Activated CD4-positive, alpha-beta T cell treated with anti-CD3 and anti-CD28 coated beads, Interleukin-2, amount 10 ng/mL, durations not matched to agents 7 days and 5 days (primary cell): ENCODE data around the gene CNOT6. TPM values are rescaled to one million over a fixed set of nuclear protein-coding genes. Genes with fewer than 3 reads are reported as not detected.
"Not testable (repeated sequence)": the region's sequence is repeated elsewhere in the genome, so short reads cannot be mapped to it uniquely, and the experiment has no call there.

Experiments used
- CTCF ChIA-PET: fragments of 350-600 bp; sonication (Branson Sonifier 250); formaldehyde crosslinking; loops from one replicate; lab custom pipeline; 2021; ENCODE audit warnings: antibody characterized with exemption; lab: Charles Lee
- POLR2A ChIA-PET: fragments of 350-600 bp; sonication (Branson Sonifier 250); formaldehyde crosslinking; loops from one replicate; lab custom pipeline; 2021; ENCODE audit warnings: antibody characterized with exemption; lab: Charles Lee
- DNase-seq: peaks from one replicate; pipeline ENCODE4 v3.0.0-alpha.2; 2020
- H3K27ac Mint-ChIP-seq: one replicate; pipeline ENCODE4 v1.8.0; 2021; ENCODE audit warnings: mild to moderate bottlenecking, moderate library complexity, mixed read lengths
- H3K27me3 Mint-ChIP-seq: one replicate; pipeline ENCODE4 v1.8.0; 2021; ENCODE audit warnings: mixed read lengths
- H3K36me3 Mint-ChIP-seq: one replicate; pipeline ENCODE4 v1.8.0; 2021; ENCODE audit warnings: low read depth, mixed read lengths
- H3K4me1 Mint-ChIP-seq: one replicate; pipeline ENCODE4 v1.8.0; 2021; ENCODE audit warnings: mixed read lengths
- H3K4me3 Mint-ChIP-seq: one replicate; pipeline ENCODE4 v1.8.0; 2021; ENCODE audit warnings: mild to moderate bottlenecking, moderate library complexity, mixed read lengths
- H3K9me3 Mint-ChIP-seq: one replicate; pipeline ENCODE4 v1.8.0; 2021; ENCODE audit warnings: mixed read lengths
- total RNA-seq, 2 experiments: library from RNA; stranded (reverse); gene quantifications; one replicate each; pipeline ENCODE4 v1.2.3, GENCODE V29; 2021

The CNOT6 gene
- total RNA-seq, 2 experiments from 2014 or later: 38.3 to 44.8 TPM

- Mint-ChIP-seq H3K27me3 (peaks cover 3% of the 10 kb centered on the region), H3K4me3 (no peak overlapping the region), H3K9me3 (no peaks in the 10 kb centered on the region), H3K36me3 (no peaks in the 10 kb centered on the region), H3K27ac (no peak overlapping the region), H3K4me1 (peaks cover 4% of the 10 kb centered on the region)
- ChIA-PET POLR2A (no interaction called here), CTCF (interaction anchor here (0.6 kb wide), 1 partner anchor 269 kb away, joined by 5 read pairs; no protein-coding TSS in a partner anchor)
- DNase-seq: no peak
These were observed 27.9 kb upstream of the CNOT6 start for GRCh38 chr5:180466316-180466715.

GRCh38 chr5:180467028-180467975 is 26.9 kb upstream of the CNOT6 start:
- H3K9me3 Mint-ChIP-seq: no peaks in the 10 kb centered on the region
- peaks cover 4% of the 10 kb centered on the region for H3K27me3 Mint-ChIP-seq
- H3K4me3 Mint-ChIP-seq: no peak overlapping the region
- ChIA-PET CTCF (interaction anchor here (1.4 kb wide), 1 partner anchor 34 kb away, joined by 3 read pairs; no protein-coding TSS in a partner anchor), POLR2A (no interaction called here)
- no peaks in the 10 kb centered on the region for H3K36me3 Mint-ChIP-seq
- H3K27ac Mint-ChIP-seq: no peak overlapping the region
- no peak for DNase-seq
- peaks cover 4% of the 10 kb centered on the region for H3K4me1 Mint-ChIP-seq

- DNase-seq: no peak
- Mint-ChIP-seq H3K4me1 (peaks cover 4% of the 10 kb centered on the region), H3K36me3 (no peaks in the 10 kb centered on the region), H3K27me3 (peaks cover 4% of the 10 kb centered on the region), H3K27ac (no peak overlapping the region), H3K4me3 (no peak overlapping the region), H3K9me3 (no peaks in the 10 kb centered on the region)
- POLR2A ChIA-PET: no interaction called here
- CTCF ChIA-PET: interaction anchor here (1.4 kb wide), 1 partner anchor 35 kb away, joined by 3 read pairs; no protein-coding TSS in a partner anchor
These were observed 26.0 kb upstream of the CNOT6 start for GRCh38 chr5:180467989-180468731.

- H3K27ac Mint-ChIP-seq: no peak overlapping the region
- no peak overlapping the region for H3K4me3 Mint-ChIP-seq
- CTCF ChIA-PET: interaction anchor here (0.6 kb wide), 1 partner anchor 12 kb away, joined by 4 read pairs; no protein-coding TSS in a partner anchor
- POLR2A ChIA-PET: no interaction called here
- peaks cover 4% of the 10 kb centered on the region for H3K4me1 Mint-ChIP-seq
- DNase-seq: no peak
- no peaks in the 10 kb centered on the region for H3K36me3 Mint-ChIP-seq
- H3K27me3 Mint-ChIP-seq: peaks cover 4% of the 10 kb centered on the region
- H3K9me3 Mint-ChIP-seq: no peaks in the 10 kb centered on the region
These were observed 25.2 kb upstream of the CNOT6 start for GRCh38 chr5:180468732-180469585.

GRCh38 chr5:180469586-180469865 is 24.7 kb upstream of the CNOT6 start:
- no peaks in the 10 kb centered on the region for H3K9me3 Mint-ChIP-seq
- ChIA-PET POLR2A (no interaction called here), CTCF (no interaction called here)
- peaks cover 4% of the 10 kb centered on the region for H3K27me3 Mint-ChIP-seq
- H3K27ac Mint-ChIP-seq: no peak overlapping the region
- DNase-seq: no peak
- no peaks in the 10 kb centered on the region for H3K36me3 Mint-ChIP-seq
- peaks cover 4% of the 10 kb centered on the region for H3K4me1 Mint-ChIP-seq
- H3K4me3 Mint-ChIP-seq: no peak overlapping the region

GRCh38 chr5:180469866-180470265 is 24.3 kb upstream of the CNOT6 start:
- POLR2A ChIA-PET: no interaction called here
- Mint-ChIP-seq H3K36me3 (no peaks in the 10 kb centered on the region), H3K27ac (no peak overlapping the region), H3K4me1 (peaks cover 4% of the 10 kb centered on the region), H3K27me3 (peaks cover 4% of the 10 kb centered on the region), H3K4me3 (no peak overlapping the region), H3K9me3 (no peaks in the 10 kb centered on the region)
- CTCF ChIA-PET: interaction anchor here (0.7 kb wide), 1 partner anchor 89 kb away, joined by 3 read pairs; no protein-coding TSS in a partner anchor
- no peak for DNase-seq

GRCh38 chr5:180470361-180470760 is 23.8 kb upstream of the CNOT6 start:
- ChIA-PET POLR2A (no interaction called here), CTCF (interaction anchor here (0.6 to 1.0 kb wide), 3 partner anchors 19 to 89 kb away, joined by 3 to 4 read pairs (median 3); no protein-coding TSS in a partner anchor)
- H3K4me1 Mint-ChIP-seq: peaks cover 4% of the 10 kb centered on the region
- no peaks in the 10 kb centered on the region for H3K9me3 Mint-ChIP-seq
- no peak overlapping the region for H3K27ac Mint-ChIP-seq
- peaks cover 4% of the 10 kb centered on the region for H3K27me3 Mint-ChIP-seq
- H3K4me3 Mint-ChIP-seq: no peak overlapping the region
- DNase-seq: no peak
- H3K36me3 Mint-ChIP-seq: no peaks in the 10 kb centered on the region

GRCh38 chr5:180470966-180471582 is 23.1 kb upstream of the CNOT6 start:
- ChIA-PET POLR2A (no interaction called here), CTCF (interaction anchor here (0.6 to 1.9 kb wide), 3 partner anchors 11 to 21 kb away, joined by 3 to 5 read pairs (median 4); no protein-coding TSS in a partner anchor)
- Mint-ChIP-seq H3K36me3 (no peaks in the 10 kb centered on the region), H3K4me3 (no peak overlapping the region), H3K9me3 (no peaks in the 10 kb centered on the region), H3K27me3 (peaks cover 4% of the 10 kb centered on the region), H3K4me1 (peaks cover 4% of the 10 kb centered on the region), H3K27ac (no peak overlapping the region)
- DNase-seq: peak; percentile 58

- Mint-ChIP-seq H3K9me3 (no peaks in the 10 kb centered on the region), H3K27ac (no peak overlapping the region), H3K36me3 (no peaks in the 10 kb centered on the region), H3K4me3 (no peak overlapping the region), H3K27me3 (peaks cover 4% of the 10 kb centered on the region), H3K4me1 (peaks cover 4% of the 10 kb centered on the region)
- ChIA-PET POLR2A (no interaction called here), CTCF (interaction anchor here (1.9 kb wide), 1 partner anchor 10 kb away, joined by 5 read pairs; no protein-coding TSS in a partner anchor)
- no peak for DNase-seq
These were observed 22.3 kb upstream of the CNOT6 start for GRCh38 chr5:180471866-180472265.

GRCh38 chr5:180472269-180472668 is 21.9 kb upstream of the CNOT6 start:
- Mint-ChIP-seq H3K27ac (no peak overlapping the region), H3K4me1 (peaks cover 4% of the 10 kb centered on the region), H3K9me3 (no peaks in the 10 kb centered on the region), H3K4me3 (no peak overlapping the region), H3K36me3 (no peaks in the 10 kb centered on the region), H3K27me3 (peaks cover 4% of the 10 kb centered on the region)
- ChIA-PET POLR2A (no interaction called here), CTCF (interaction anchor here (1.5 to 1.9 kb wide), 2 partner anchors 9 to 13 kb away, joined by 3 to 5 read pairs; no protein-coding TSS in a partner anchor)
- DNase-seq: no peak

- CTCF ChIA-PET: interaction anchor here (1.0 to 1.5 kb wide), 2 partner anchors 14 to 180 kb away, joined by 3 to 5 read pairs; no protein-coding TSS in a partner anchor
- not testable (repeated sequence) for H3K4me3 Mint-ChIP-seq
These were observed 20.8 kb upstream of the CNOT6 start for GRCh38 chr5:180473386-180473785.

More at GRCh38 chr5:180473386-180473785, 20.8 kb upstream of the CNOT6 start:
- H3K4me1 Mint-ChIP-seq, H3K9me3 Mint-ChIP-seq, H3K36me3 Mint-ChIP-seq, POLR2A ChIA-PET, DNase-seq, H3K27me3 Mint-ChIP-seq, H3K27ac Mint-ChIP-seq: not testable (repeated sequence)
